HepG2 (cell line): ENCODE results near the gene RAB11FIP5. TPM values are rescaled to one million over a fixed set of nuclear protein-coding genes. Genes with fewer than 3 reads are reported as not detected.

Experiments
- AGO1 ChIP-seq: fragments of 200-400 bp; formaldehyde crosslinking; IDR thresholded peaks from 2 replicates; pipeline ENCODE4 v1.6.1; 2017; ENCODE audit warnings: mild to moderate bottlenecking, low read depth, low read length, moderate library complexity; ENCODE audit not compliant: poor library complexity, severe bottlenecking
- ATF7-NPFF ChIP-seq: sonication (generic); formaldehyde crosslinking; IDR thresholded peaks from 2 replicates; pipeline ENCODE4 v1.8.1; 2023; ENCODE audit warnings: mild to moderate bottlenecking, low read depth, missing genetic modification reagents, moderate library complexity
- ESRRA ChIP-seq: sonication (generic); formaldehyde crosslinking; IDR thresholded peaks from 2 replicates; pipeline ENCODE4 v1.5.1; 2020; ENCODE audit warnings: mild to moderate bottlenecking, low read depth, missing genetic modification reagents
- GMEB2 ChIP-seq: IDR thresholded peaks from 2 replicates; pipeline ENCODE4 v1.6.1; 2016; ENCODE audit warnings: missing biosample characterization, missing genetic modification reagents, low read depth
- KAT7 ChIP-seq: IDR thresholded peaks from 2 replicates; pipeline ENCODE4 v1.6.1; 2018; ENCODE audit warnings: borderline replicate concordance, missing compliant biosample characterization
- KAT8 ChIP-seq: IDR thresholded peaks from 2 replicates; pipeline ENCODE4 v1.6.1; 2016; ENCODE audit warnings: missing genetic modification reagents, missing compliant biosample characterization
- MYPOP ChIP-seq: sonication (generic); formaldehyde crosslinking; IDR thresholded peaks from 2 replicates; pipeline ENCODE4 v1.8.1; 2023; ENCODE audit warnings: mild to moderate bottlenecking, moderate library complexity, missing genetic modification reagents
- NFIC ChIP-seq: IDR thresholded peaks from 2 replicates; pipeline ENCODE4 v1.6.1; 2012; ENCODE audit warnings: mild to moderate bottlenecking, low read length, inconsistent platforms
- NFYB ChIP-seq: sonication (generic); formaldehyde crosslinking; IDR thresholded peaks from 2 replicates; pipeline ENCODE4 v1.4.0; 2020; ENCODE audit warnings: missing genetic modification reagents
- POLR2AphosphoS5 ChIP-seq: IDR thresholded peaks from 2 replicates; pipeline ENCODE4 v1.6.1; 2012; ENCODE audit warnings: low read depth, low read length
- SMARCE1 ChIP-seq: fragments of 450-650 bp; IDR thresholded peaks from 2 replicates; pipeline ENCODE4 v1.6.1; 2017; ENCODE audit warnings: borderline replicate concordance
- THYN1 ChIP-seq: sonication (generic); formaldehyde crosslinking; IDR thresholded peaks from 2 replicates; pipeline ENCODE4 v1.8.1; 2023; ENCODE audit warnings: low read depth, mild to moderate bottlenecking, moderate library complexity, missing genetic modification reagents, borderline replicate concordance
- TP53 ChIP-seq: sonication (generic); formaldehyde crosslinking; conservative IDR thresholded peaks from 2 replicates; pipeline ENCODE4 v1.4.0; 2020; ENCODE audit warnings: missing genetic modification reagents
- TRIM22 ChIP-seq: fragments of 450-650 bp; IDR thresholded peaks from 2 replicates; pipeline ENCODE4 v1.6.1; 2017
- ZFP41 ChIP-seq: sonication (generic); formaldehyde crosslinking; IDR thresholded peaks from 2 replicates; pipeline ENCODE4 v1.4.0; 2020; ENCODE audit warnings: mild to moderate bottlenecking, missing genetic modification reagents, borderline replicate concordance
- ZNF562 ChIP-seq: sonication (generic); formaldehyde crosslinking; IDR thresholded peaks from 2 replicates; pipeline ENCODE4 v1.8.0; 2022; ENCODE audit warnings: missing genetic modification reagents, borderline replicate concordance
- ZNF839 ChIP-seq: sonication (generic); formaldehyde crosslinking; IDR thresholded peaks from 2 replicates; pipeline ENCODE4 v1.4.0; 2020; ENCODE audit warnings: missing genetic modification reagents, mild to moderate bottlenecking, borderline replicate concordance
- polyA plus RNA-seq, 8 experiments: library from polyadenylated mRNA; depleted of rRNA in 3 of 8; stranded (reverse) in 7 of 8; unstranded in 1 of 8; fragments of >200 nt; fragmentation: Illumina TruSeq in 4 of 8; extraction: Trizol in 4 of 8; gene quantifications; 2 replicates each; pipeline versions ENCODE4 v1.2.1 to v1.2.3, GENCODE V29; 2011 to 2016; ENCODE audit warnings: low read depth in 4 of 8, missing spikeins in 1 of 8, mixed read lengths in 1 of 8; ENCODE audit not compliant: insufficient read depth in 1 of 8
- total RNA-seq, 5 experiments: library from RNA; depleted of rRNA; stranded (reverse); fragments of >200 nt; fragmentation: Illumina TruSeq; extraction: Trizol; gene quantifications; 2 replicates each; pipeline ENCODE4 v1.2.3, GENCODE V29; 2016; ENCODE audit warnings: low read depth in 1 of 5
- TF ChIP-seq, protein P1 (sequence below): sonication (generic); formaldehyde crosslinking; IDR thresholded peaks from 2 replicates; pipeline ENCODE4 v1.4.0; 2020; ENCODE audit warnings: missing genetic modification reagents, borderline replicate concordance
- TF ChIP-seq, protein P2 (sequence below), 2 experiments: IDR thresholded peaks; 2 replicates each; pipeline ENCODE4 v1.6.1; 2011 to 2012; ENCODE audit warnings: low read length in 2 of 2, borderline replicate concordance in 1 of 2, low read depth in 1 of 2, mild to moderate bottlenecking in 1 of 2, moderate library complexity in 1 of 2

The RAB11FIP5 gene
- total and polyA plus RNA-seq, 2 of the 13 experiments (the other 11 are each of a cell fraction or from before 2014, with no cell fraction given) = 9.4 to 22.9 TPM

DNA sequence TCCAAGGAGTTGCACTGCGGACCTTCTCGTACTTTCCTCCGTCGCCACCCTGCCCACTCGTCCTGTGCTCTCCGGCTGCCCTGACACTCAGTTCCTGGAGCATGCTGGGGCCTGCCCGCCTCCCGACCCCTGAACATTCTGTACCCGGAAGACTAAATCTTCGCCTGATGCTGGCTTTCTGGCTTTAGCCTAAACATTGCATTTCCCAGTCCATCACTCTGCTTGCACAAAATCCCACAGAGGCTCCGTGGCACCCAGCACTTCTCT, 40.7 kb downstream of the RAB11FIP5 start (continued):
- TF ChIP-seq TRIM22 (no peak), NFYB (no peak), TP53 (peak; percentile 83; the same call in 1 of the 2 replicates), ZNF839 (0 out of 2 replicates have a peak, but pooled peaks have one; percentile 72), POLR2AphosphoS5 (no peak), ATF7-NPFF (peak; percentile 63), ESRRA (CRISPR knock-in tag) (0 out of 2 replicates have a peak, but pooled peaks have one; percentile 2), ZFP41 (CRISPR knock-in tag) (peak; percentile 52; the same call in 1 of the 2 replicates), SMARCE1 (no peak), ZNF562 (CRISPR knock-in tag) (no peak), KAT7 (no peak), KAT8 (CRISPR knock-in tag) (0 out of 2 replicates have a peak, but pooled peaks have one; percentile 1), THYN1 (CRISPR knock-in tag) (0 out of 2 replicates have a peak, but pooled peaks have one; percentile 13), NFIC (no peak), AGO1 (no peak), GMEB2 (no peak), MYPOP (CRISPR knock-in tag) (no peak)
- TF ChIP-seq, protein P1, sequence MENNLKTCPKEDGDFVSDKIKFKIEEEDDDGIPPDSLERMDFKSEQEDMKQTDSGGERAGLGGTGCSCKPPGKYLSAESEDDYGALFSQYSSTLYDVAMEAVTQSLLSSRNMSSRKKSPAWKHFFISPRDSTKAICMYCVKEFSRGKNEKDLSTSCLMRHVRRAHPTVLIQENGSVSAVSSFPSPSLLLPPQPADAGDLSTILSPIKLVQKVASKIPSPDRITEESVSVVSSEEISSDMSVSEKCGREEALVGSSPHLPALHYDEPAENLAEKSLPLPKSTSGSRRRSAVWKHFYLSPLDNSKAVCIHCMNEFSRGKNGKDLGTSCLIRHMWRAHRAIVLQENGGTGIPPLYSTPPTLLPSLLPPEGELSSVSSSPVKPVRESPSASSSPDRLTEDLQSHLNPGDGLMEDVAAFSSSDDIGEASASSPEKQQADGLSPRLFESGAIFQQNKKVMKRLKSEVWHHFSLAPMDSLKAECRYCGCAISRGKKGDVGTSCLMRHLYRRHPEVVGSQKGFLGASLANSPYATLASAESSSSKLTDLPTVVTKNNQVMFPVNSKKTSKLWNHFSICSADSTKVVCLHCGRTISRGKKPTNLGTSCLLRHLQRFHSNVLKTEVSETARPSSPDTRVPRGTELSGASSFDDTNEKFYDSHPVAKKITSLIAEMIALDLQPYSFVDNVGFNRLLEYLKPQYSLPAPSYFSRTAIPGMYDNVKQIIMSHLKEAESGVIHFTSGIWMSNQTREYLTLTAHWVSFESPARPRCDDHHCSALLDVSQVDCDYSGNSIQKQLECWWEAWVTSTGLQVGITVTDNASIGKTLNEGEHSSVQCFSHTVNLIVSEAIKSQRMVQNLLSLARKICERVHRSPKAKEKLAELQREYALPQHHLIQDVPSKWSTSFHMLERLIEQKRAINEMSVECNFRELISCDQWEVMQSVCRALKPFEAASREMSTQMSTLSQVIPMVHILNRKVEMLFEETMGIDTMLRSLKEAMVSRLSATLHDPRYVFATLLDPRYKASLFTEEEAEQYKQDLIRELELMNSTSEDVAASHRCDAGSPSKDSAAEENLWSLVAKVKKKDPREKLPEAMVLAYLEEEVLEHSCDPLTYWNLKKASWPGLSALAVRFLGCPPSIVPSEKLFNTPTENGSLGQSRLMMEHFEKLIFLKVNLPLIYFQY (CRISPR knock-in tag) = no peak
- TF ChIP-seq, protein P2, sequence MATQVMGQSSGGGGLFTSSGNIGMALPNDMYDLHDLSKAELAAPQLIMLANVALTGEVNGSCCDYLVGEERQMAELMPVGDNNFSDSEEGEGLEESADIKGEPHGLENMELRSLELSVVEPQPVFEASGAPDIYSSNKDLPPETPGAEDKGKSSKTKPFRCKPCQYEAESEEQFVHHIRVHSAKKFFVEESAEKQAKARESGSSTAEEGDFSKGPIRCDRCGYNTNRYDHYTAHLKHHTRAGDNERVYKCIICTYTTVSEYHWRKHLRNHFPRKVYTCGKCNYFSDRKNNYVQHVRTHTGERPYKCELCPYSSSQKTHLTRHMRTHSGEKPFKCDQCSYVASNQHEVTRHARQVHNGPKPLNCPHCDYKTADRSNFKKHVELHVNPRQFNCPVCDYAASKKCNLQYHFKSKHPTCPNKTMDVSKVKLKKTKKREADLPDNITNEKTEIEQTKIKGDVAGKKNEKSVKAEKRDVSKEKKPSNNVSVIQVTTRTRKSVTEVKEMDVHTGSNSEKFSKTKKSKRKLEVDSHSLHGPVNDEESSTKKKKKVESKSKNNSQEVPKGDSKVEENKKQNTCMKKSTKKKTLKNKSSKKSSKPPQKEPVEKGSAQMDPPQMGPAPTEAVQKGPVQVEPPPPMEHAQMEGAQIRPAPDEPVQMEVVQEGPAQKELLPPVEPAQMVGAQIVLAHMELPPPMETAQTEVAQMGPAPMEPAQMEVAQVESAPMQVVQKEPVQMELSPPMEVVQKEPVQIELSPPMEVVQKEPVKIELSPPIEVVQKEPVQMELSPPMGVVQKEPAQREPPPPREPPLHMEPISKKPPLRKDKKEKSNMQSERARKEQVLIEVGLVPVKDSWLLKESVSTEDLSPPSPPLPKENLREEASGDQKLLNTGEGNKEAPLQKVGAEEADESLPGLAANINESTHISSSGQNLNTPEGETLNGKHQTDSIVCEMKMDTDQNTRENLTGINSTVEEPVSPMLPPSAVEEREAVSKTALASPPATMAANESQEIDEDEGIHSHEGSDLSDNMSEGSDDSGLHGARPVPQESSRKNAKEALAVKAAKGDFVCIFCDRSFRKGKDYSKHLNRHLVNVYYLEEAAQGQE (IDR thresholded peaks at IDR 0.05; ENCODE audit: borderline replicate concordance in 1 of 2, low read depth in 1 of 2, low read length in 2 of 2) = no peak
